ENCODE measurements around the gene ZNF547.

Gene ZNF547

DNA sequence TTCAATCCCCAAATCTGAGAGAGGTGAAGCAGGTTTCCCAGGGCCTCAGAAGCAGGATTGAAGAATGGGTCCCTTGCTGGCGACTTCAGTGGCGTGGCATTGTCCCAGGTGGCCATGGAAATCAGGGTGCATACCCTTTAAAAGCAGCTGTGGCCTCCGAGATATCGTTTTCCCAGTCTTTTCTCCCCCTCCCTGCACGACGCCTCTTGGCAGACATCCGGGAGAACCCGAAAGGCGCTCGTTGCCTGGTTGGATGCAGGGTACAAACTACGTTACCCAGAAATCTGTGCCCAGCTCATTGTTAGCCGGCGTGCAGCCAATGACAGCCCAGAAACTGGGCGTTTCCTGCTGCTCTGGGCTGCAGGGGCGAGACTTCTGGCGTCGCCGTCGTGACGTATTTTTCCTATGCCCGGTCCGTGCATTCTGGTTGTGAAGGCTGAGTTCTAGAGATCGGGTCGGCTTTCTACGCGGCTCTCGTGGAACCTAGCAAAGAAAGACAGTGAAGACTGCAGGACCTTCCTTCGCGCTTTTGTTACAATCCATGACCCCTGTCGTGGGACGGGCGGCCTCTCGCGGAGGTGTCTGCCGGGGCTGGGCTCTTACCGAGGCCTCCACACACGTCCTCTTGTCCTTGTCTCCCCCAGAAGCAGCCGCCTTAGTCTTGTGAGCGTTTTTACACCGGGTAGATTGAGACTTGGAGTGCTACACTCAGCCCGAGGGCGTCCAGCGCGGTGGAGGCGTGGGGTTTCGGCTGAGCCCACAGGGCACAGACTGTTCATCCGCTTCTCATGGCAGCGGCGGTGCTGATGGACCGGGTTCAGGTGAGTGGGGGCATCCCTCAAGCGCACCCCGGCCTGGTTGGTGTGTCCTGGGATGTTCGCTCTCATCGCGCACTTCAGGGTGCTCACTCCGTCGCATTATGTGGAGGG is 12.2 kb upstream of the ZNF547 start, which contains the start of gene ZNF304:
TSS of gene ZNF304 (plus strand) at position 395 of the 929 bp plus-strand sequence. CDS start at position 789, 394 bp downstream.
- peak within 1 kb of the TSS; percentile 76 for H3K4me3 ChIP-seq (ENCODE audit: low read depth, low read length)
- DNase-seq (ENCODE audit: low read depth): peak; percentile 96
- no peak for TF ChIP-seq CTCF (conservative IDR thresholded peaks at IDR 0.05; ENCODE audit: low read depth, low read length)

DNA sequence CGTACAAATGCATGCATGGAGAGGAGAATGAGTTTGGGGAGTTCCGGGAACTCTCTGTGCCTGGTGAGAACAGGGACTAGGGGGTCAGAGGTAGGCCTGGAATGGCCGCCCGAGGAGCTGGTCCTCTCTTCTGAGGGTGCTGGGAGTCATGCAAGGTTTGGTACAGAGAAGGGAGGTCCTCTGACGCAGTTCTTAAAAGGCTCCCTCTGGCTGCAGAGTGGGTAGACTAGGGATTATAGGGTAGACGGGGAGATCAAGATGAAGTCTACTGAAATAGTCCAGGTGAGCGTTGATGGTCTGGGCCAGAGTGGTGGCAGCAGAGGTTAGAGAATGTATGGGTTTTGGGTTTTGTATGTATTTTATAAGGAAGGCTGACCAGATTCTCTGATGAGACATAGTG is 11.5 kb upstream of the ZNF547 start:
- H3K4me3 ChIP-seq (ENCODE audit: low read depth, low read length): peak overlapping the region; percentile 76
- DNase-seq (ENCODE audit: low read depth): peak; percentile 16
- TF ChIP-seq CTCF (conservative IDR thresholded peaks at IDR 0.05; ENCODE audit: low read depth, low read length): peak; percentile 25

GRCh38 chr19:57355916-57356315 is 7.4 kb upstream of the ZNF547 start:
- TF ChIP-seq CTCF (conservative IDR thresholded peaks at IDR 0.05; ENCODE audit: low read depth, low read length): no peak
- DNase-seq (ENCODE audit: low read depth): no peak
- H3K4me3 ChIP-seq (ENCODE audit: low read depth, low read length): no peak overlapping the region

- no peak overlapping the region for H3K4me3 ChIP-seq (ENCODE audit: low read depth, low read length)
- no peak for TF ChIP-seq CTCF (conservative IDR thresholded peaks at IDR 0.05; ENCODE audit: low read depth, low read length)
- DNase-seq (ENCODE audit: low read depth): no peak
These were observed 5.9 kb upstream of the ZNF547 start for GRCh38 chr19:57357406-57357805.

DNA sequence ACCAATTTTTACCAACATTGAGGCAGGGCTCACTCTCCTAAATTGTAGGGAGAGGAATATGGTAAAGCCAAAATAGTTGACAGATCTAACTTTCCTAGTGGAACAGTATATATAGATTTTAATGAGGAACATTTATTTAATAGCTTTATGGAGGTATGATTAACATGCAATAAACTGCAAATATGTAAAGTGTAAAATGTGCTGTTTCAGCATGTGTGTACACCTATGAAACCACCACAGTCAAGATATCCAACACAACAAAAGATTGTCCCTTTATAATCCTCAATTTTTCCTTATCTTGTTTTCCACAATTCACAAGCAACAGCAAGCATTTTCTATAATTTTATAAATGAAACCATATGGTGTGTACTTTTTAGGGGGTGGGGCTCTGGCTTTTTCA is 4.1 kb upstream of the ZNF547 start:
- DNase-seq (ENCODE audit: low read depth): no peak
- TF ChIP-seq CTCF (conservative IDR thresholded peaks at IDR 0.05; ENCODE audit: low read depth, low read length): no peak
- H3K4me3 ChIP-seq (ENCODE audit: low read depth, low read length): no peak overlapping the region

DNA sequence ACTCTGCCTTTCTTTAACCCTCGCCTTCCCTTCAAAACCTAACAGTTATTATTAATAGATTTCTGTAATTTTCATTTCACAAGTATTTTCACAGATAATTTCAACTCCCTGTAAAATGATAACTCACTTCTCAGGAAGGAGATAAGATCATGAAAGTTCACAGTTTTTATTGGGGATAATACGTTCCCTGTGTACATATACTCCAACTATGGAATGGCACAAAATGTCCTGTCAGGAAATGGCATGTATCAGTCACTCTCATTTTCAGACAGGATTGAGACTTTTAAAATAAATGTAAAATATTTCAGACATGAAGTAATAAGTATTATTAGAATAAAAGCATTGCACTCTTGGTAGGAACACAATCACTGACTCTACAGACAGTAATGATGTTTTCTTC is 932 bp upstream of the ZNF547 start:
- H3K4me3 ChIP-seq (ENCODE audit: low read depth, low read length): peak overlapping the region; percentile 71
- DNase-seq (ENCODE audit: low read depth): peak; percentile 4
- TF ChIP-seq CTCF (conservative IDR thresholded peaks at IDR 0.05; ENCODE audit: low read depth, low read length): no peak
